Neural progenitor cell (in vitro differentiated cells): Measurements from ENCODE around the gene KRT2.

Source experiments
- CTCF ChIP-seq: fragments of 200-600 bp; sonication (generic); IDR thresholded peaks from 2 replicates; pipeline ENCODE4 v1.5.1; 2017; ENCODE audit warnings: antibody characterized with exemption, mild to moderate bottlenecking
- EZH2 ChIP-seq: fragments of 200-600 bp; sonication (generic); IDR thresholded peaks from 2 replicates; pipeline ENCODE4 v1.6.1; 2017; ENCODE audit warnings: antibody characterized with exemption, mild to moderate bottlenecking, moderate library complexity
- EZH2phosphoT487 ChIP-seq: fragments of 200-600 bp; sonication (generic); IDR thresholded peaks from 2 replicates; pipeline ENCODE4 v1.6.1; 2017; ENCODE audit warnings: antibody characterized with exemption

- TF ChIP-seq CTCF (no peak), EZH2phosphoT487 (no peak), EZH2 (no peak)
Observed at GRCh38 chr12:52691841-52692150, 39.8 kb upstream of the KRT2 start.
